ENCODE results near the gene NACC1.

DNA sequence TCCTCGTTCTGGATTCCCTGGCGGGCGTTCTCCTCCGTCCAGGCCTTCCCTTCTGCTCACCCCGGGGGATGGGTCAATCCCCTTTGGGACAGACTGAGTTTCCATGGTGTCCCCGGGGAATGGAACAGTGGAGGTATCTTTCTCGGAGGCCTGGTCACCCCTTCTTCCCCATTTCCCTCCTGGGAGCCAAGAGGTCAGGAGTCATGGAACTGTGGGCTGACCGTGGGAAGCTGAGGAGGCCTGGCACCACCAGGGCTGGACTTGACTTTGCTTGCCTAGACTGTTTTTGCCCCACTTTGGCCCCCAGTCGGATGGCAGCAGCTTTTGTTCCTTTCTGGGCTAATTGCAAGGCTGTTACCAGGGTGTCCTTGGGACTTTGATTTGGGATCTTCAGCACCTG lies 2.0 kb downstream of the NACC1 start:
- TF ChIP-seq, protein P1, sequence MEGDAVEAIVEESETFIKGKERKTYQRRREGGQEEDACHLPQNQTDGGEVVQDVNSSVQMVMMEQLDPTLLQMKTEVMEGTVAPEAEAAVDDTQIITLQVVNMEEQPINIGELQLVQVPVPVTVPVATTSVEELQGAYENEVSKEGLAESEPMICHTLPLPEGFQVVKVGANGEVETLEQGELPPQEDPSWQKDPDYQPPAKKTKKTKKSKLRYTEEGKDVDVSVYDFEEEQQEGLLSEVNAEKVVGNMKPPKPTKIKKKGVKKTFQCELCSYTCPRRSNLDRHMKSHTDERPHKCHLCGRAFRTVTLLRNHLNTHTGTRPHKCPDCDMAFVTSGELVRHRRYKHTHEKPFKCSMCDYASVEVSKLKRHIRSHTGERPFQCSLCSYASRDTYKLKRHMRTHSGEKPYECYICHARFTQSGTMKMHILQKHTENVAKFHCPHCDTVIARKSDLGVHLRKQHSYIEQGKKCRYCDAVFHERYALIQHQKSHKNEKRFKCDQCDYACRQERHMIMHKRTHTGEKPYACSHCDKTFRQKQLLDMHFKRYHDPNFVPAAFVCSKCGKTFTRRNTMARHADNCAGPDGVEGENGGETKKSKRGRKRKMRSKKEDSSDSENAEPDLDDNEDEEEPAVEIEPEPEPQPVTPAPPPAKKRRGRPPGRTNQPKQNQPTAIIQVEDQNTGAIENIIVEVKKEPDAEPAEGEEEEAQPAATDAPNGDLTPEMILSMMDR (conservative IDR thresholded peaks at IDR 0.05): no peak
- no peak for TF ChIP-seq ZFX (IDR thresholded peaks at IDR 0.05)
